GM18909 (cell line): ENCODE results near the gene BCKDHA.
"Not testable (repeated sequence)": the region's sequence is repeated elsewhere in the genome, so short reads cannot be mapped to it uniquely, and the experiment has no call there.

Experiments used
- ATAC-seq: cut with Tn5 transposase; IDR thresholded peaks from one replicate; pipeline ENCODE4 v1.9.1; 2021; ENCODE audit warnings: mild to moderate bottlenecking; ENCODE audit not compliant: unreplicated experiment, poor library complexity

The BCKDHA gene

DNA sequence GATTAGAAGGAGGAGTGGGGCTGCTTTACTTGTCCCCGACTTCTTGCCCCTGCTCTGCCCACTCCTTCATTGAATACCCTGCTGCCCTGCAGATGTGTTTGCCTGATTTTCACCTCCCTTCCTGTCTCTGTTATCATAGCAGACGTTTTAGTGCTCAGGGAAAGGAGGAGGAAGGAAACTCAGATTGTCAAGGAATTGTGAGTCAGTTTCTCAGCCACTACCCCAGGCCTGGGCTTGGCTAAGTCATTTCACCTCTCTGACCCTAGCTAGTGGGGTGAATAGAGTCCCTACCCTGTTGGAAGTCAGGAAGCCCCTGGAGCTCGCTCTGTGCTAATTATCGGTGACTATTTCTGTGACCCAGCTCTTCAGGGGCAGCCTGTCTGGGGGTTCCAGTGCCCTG, 3.9 kb downstream of the BCKDHA start:
- no peak for ATAC-seq

DNA sequence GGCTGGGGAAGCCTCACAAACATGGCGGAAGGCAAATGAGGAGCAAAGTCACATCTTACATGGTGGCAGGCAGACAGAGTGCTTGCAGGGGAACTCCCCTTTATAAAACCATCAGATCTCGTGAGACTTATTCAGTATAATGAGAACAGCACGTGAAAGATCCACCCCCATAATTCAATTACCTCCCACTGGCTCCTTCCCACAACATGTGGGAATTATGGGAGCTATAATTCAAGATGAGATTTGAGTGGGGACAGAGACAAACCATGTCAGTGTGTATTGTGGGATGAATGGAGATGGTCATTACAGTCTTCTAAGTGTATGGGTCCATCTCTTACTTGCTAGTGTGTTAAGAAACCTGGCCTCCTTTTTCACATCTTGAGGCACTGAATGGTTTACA, 4.4 kb downstream of the BCKDHA start:
- ATAC-seq, result no peak

DNA sequence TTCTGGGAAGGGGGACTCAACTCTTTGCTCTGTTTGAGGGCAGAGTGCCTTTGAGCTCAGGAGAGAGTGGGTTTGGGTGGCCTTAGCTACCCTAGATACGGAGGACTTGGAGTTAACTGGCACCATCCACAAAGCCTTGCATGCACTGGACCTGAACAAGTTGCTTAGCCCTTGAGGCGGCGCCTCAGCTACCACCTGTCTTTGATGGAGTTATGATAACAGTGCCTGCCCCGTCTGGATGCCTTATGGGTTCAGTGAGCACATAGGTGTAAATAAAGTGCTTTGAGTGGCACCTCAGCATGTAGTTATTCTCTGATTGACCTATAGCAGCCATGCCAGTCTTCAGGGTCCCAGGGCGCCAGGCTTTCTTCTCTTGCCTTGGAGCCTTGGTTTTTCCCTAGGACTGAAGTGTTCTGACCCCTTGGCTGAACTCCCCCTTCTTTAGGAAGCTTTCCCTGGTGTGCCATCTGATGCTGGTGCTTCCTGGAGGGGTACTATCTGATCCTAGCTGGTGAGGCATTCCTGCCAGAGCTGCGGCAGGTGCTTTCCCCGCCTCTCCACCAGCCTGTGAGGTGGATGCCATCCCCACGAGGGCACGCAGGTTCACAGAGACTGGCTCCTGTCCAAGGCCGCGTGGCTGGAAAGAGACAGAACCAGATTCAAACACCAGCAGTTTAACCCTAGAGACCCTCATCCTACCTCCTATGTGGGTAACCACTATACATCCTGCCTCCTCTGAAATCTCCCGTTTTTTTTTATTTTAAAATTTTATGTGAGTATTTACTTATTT, 5.8 kb downstream of the BCKDHA start:
- ATAC-seq, result no peak

DNA sequence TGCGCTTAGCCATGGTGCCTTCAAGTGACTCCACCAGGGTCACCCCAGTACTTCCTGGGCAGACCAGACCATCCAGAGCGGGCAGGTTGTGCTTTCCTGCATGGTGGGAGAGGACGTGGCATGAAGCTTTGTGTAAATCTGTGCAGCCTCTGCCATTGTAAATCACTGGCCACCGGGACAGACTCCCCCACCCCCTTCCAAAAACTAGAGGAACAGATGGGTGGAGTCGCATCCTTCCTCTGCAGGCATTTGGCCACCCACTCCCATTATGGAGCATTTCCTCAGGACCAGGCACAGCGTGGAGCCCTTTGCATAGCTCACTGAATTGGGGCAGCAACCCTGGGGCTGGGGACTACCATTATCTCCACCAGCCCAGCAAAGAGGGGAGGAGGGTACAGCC, 8.2 kb downstream of the BCKDHA start:
- ATAC-seq, result no peak

DNA sequence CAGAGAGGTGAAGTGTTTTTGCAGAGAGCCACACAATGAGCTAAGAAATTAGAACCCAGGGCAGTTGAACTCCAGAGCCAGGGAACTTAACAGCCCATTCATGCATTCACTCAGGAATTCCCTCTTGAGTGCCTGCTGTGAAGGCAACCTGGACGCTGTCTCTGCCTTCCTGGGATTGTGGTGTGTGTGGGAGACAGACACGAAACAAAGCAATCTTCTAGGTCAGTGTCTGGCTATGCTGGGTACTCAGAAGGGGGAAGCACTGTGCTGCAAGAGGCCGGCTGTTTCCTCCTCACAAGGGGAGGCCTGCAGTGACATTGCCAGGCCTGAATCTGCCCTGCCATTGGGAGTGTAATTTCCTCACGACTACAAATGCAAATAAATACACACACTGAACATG, 9.7 kb downstream of the BCKDHA start:
- no peak for ATAC-seq

DNA sequence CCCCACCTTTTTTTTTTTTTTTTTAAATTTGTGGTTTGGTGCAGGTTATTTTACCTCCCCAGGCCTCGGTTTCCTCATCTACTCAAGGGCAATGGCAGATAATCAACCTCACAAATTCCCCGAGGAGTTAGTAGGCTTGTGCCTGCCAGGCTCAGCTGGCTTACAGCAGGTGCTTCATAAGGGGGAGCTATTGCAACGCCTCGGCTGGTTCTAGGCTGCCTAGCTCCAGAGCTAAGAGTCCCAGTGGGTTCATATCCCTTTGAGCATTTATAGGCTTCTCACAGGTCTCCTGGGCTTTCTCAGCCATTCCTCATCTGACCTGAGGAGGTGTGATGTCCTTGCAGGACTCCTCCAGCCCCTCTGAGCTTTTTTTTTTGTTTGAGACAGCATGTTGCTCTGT, 10.6 kb downstream of the BCKDHA start:
- no peak for ATAC-seq

DNA sequence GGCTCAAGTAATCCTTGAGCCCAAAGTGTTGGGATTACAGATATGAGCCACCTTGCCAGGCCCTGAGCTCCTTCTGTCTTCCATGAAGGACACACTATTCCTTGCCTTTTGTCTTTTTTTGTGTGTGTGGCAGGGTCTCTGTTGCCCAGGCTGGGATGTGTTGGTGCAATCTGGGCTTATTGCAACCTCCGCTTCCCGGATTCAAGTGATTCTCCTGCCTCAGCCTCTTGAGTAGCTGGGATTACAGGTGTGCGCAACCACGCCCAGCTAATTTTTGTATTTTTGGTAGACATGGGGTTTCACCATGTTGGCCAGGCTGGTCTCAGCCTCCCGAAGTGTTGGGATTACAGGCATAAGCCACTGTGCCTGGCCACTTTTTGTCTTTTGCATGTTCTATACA, 11.2 kb downstream of the BCKDHA start:
- ATAC-seq, result not testable (repeated sequence)

DNA sequence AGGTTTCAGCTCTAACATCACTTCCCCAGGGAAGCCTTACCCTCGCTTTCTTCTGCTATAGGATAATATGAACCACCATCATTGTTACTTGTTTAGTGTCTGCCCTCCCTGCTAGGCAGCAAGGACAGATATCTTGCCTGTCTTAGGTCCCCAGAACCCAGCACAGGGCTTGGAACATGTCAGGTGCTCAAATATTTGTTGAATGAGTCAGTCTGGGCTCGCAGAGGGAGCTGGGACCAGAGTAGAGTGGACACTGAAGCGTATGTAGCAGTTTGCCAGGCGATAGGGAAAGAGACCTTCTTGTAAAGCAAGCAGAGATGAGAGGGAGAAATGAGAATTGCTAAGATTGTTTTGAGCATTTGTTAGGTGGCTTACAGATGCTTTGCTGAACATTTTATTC, 11.7 kb downstream of the BCKDHA start:
- ATAC-seq, result no peak

DNA sequence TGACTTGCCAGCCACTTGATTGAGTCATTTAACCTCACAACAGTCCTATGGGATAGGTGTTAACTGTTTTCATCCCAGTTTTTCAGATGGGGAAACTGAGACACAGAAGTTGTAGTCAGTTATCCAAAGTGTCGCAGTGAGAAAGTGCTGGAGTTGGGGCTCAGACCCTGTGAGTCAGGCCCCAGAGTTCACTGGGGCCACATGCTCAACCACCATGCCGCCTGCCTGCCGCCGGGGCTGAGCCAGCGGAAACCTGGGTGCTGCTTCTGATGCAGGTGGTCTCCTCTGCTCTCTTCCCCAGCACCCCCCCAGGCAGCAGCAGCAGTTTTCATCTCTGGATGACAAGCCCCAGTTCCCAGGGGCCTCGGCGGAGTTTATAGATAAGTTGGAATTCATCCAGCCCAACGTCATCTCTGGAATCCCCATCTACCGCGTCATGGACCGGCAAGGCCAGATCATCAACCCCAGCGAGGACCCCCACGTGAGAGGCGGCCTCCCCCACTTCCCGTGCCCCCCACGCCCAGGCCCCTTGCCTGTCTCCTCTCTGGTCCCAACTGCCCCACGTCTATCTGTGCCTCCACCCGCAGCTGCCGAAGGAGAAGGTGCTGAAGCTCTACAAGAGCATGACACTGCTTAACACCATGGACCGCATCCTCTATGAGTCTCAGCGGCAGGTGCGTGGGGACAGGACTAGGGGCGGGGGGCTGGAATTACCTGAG, 12.9 kb downstream of the BCKDHA start:
- ATAC-seq, result no peak

DNA sequence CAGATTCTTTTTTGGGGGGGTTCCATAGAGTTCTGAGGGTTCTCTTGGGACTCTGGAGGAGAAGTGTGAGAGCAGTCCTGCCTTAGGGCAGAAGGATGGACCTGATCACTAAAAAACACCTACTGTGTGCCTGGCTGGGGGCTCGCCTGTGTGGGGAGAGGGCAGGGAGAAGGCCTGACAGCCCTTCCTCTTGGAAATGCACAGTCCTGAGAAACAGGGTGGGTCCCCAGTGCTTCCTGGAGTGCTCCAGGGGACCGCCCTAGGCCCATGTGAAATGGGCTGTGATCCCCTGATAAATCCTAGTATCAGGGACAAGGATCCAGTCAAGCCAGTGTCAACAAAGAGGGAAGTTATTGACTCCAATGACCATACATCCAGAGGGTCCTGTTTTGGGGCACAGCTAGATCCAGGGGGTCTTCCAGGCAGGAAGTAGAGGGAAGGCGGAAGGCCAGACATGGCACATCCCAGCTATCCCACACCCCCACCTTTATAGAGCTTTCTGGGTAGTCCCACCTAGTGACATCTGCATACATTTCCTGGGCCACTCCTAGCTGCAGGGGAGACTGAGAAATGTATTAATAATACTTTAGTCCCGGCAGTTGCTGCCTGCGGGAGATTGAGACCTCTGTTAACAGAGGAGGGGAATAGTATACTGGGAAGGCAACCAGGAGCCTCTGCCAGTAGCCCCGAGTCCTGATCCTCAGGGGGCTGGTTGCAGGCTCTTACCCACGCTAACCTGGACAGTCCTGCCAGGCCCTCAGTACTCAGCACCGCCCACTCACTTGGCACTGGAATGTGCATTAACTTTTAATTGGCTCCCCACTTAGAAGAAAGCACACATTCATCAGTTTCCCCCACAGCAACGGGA, 13.7 kb downstream of the BCKDHA start:
- no peak for ATAC-seq

DNA sequence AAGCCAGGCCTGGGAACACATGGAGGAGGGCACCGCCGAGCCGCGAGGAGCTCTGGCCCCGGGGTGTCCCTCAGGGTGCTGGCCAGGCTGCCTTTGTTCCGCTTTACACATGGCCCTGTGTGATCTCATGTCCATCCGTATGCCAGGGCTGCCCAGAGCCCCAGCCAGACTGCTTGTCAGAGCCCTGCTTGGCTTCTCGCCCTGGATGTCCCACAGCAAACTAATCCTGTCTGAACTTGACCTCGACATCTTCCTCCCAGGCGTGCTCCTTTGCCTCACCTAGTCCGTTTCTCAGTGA, 14.3 kb downstream of the BCKDHA start:
- ATAC-seq, result no peak

DNA sequence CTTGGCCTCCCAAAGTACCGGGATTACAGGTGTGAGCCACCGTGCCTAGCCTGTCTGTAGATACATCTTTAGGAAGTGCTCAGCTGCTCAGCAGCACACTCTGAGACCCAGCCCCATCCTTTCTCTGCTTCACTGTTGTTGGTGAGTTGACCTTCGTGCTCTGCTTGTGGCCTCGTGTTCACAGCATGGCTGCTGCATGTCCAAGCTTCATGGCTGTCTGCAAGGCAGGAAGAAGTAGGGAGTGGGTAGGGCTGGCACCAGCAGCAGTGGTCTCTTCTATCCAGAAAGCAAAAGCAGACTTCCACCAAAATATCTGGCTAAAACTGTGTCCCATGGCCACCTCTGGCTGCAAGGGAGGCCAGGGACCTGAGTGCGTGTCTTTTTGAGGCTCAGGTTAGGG, 15.3 kb downstream of the BCKDHA start:
- no peak for ATAC-seq

DNA sequence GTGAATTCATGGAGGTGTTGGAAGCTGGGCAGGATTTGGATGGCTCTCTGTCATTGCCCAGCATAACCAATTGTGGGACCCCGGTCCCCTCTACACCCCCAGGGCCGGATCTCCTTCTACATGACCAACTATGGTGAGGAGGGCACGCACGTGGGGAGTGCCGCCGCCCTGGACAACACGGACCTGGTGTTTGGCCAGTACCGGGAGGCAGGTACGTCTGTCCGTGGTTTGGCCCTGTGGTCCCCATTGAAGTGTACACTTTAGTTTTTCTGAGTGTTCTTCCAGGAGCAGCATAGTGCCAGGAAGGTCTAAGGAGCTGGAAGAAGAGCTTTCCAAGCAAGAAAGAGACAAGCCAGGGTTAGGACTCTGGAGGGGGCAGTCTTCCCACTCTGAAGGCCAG, 16.3 kb downstream of the BCKDHA start:
- ATAC-seq, result no peak

DNA sequence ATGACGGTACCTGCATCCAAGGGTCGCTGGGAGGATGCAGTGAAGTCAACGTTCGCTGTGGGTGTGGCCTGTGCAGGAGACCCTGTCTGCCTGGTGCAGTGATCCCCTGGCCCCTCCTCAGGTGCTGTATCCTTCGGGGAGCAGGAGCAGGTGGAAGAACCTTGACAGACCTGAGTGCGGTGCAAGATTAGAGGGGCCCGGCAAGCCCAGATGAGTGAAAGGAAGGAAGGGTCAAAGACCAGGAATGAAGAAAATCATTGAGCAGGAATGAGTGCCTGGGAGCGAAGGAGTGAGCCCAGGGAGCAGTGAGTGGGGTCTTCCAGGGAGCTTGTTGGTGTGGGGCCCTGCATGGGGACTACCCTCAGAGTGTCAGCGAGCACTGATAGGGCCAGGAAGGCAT, 16.8 kb downstream of the BCKDHA start:
- ATAC-seq, result no peak

DNA sequence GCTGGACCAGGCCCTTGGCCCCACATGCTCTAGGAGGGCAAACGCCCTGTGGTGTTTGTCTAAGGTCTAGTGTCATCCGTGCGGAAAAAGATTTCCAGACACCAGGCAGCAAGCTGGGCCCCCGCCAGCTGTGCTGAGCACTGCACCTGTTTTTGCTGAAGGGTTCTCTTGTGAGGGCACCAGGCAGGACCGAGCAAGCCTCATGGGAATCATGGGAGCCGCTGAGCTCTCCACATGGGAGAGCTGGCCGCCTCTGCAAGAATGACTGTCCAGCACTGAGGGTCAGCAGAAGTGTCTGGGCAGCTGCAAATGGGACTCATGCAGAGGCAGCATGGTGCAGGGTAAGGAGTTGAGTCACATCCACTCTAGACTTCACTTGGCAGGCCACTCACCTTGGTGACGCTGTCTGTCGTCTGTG, 17.5 kb downstream of the BCKDHA start:
- no peak for ATAC-seq

DNA sequence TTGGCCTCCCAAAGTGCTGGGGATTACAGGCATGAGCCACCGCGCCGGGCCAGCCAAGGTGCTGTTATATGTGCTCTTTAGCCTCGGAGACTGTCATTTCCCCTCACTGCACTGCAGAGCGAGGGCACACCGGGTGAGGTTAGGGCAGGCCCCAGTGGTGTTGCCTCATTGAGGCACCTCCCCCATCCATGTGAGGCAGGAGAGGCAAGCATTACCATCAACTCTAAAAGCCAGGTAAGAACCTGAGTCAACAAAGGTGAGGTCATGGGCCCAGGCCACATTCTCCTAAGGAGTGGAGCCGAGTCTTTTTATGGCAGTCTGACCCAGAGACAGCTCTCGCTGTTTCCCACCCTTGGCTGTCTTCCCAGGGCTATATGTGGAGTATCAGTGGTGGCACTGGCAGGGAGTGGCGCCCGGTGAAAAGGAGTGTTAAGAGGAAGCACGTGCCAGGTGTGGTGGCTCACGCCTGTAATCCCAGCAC, 18.6 kb downstream of the BCKDHA start:
- ATAC-seq, result no peak

DNA sequence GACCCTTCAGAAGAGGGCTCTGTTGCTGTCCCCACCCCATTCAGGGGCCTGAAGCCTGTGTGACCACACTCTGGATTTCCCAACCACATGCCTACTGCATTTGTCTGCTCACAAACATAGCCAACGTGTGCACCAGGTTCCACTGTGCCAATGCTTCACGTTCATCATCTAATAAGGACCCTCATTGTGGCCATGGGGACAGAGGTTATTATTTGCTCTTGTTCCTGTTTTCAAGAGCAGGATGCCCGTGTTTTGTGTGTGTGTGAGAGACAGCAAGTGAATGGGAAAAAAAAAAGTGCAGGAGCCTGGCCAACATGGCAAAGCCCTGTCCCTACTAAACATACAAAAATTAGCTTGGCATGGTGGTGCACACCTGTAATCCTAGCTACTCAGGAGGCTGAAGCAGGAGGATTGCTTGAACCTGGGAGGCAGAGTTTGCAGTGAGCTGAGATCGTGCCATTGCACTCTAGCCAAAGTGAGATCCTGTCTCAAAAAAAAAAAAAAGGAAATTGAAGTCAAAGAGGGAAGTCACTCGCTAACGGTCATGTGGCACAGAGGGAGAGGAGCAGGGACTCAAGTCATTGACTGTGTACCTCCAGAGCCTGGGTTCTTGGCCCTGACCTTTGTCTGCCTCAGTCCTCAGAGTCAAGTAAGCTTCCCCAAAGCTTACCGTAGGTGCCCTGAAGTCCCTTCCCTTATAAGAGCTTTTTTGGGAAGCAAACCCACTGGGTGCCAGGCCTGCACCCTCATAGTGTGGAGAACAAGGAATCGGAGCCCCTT, 22.7 kb downstream of the BCKDHA start:
- ATAC-seq, result no peak

DNA sequence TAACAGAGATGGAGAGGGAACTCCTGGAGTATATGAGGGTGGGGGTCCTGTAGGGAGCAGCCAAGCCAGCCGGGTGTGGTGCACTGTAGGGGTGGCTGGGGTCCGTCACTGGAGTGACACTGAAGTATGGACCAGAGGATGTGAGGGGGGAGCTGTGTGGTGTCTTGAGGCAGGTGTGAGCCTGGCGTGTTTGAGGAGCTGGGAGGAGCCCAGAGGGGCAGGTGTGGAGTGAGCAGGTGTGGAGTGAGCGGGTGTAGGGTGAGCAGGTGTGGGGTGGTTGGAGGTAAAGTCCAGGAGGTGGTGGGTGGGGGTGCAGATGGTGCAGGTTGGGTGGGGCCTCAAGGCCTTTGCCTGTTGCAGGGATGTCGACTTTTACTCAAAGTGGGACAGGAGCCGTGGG, 23.7 kb downstream of the BCKDHA start:
- ATAC-seq, result no peak

DNA sequence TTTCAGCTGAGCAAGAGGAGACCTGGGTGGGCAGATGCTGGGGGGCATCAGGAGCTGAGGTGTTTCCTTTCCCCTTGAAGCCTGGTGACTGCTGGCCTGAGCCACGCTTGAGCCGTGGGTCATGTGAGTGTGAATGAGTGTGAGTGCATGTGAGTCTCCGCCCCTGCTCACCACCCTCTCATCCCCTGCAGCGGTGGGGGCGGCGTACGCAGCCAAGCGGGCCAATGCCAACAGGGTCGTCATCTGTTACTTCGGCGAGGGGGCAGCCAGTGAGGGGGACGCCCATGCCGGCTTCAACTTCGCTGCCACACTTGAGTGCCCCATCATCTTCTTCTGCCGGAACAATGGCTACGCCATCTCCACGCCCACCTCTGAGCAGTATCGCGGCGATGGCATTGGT, 24.4 kb downstream of the BCKDHA start:
- ATAC-seq, result no peak

DNA sequence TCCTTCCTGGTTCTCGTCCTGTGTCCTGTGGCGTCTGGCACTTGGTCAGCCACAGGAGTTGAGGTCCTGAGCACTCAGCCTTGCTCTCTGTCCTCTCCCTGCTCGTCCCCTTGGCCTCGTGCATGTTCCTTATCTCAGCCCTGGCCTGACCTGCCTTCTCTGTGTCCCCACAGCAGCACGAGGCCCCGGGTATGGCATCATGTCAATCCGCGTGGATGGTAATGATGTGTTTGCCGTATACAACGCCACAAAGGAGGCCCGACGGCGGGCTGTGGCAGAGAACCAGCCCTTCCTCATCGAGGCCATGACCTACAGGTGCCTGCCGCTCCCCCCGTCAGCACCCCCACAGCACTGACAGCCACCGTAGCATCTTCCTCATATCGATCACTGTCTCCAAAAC, 24.8 kb downstream of the BCKDHA start:
- ATAC-seq, result no peak
